CD4-positive, alpha-beta T cell (primary cell): ENCODE results near the gene YARS1. TPM values are rescaled to one million over a fixed set of nuclear protein-coding genes. Genes with fewer than 3 reads are reported as not detected.
A peak's percentile ranks its signal among the peaks of the same experiment; 100 is the strongest.

ENCODE experiments used
- ATAC-seq: fragments of 200-7000 bp; cut with Tn5 transposase; one replicate; pipeline ENCODE4 v1.10.0; 2022; ENCODE audit warnings: mild to moderate bottlenecking; ENCODE audit not compliant: poor library complexity
- CTCF ChIA-PET: fragments of 350-600 bp; sonication (Branson Sonifier 250); formaldehyde crosslinking; loops from one replicate; lab custom pipeline; 2021; ENCODE audit warnings: antibody characterized with exemption, inconsistent platforms; lab: Charles Lee
- POLR2A ChIA-PET: fragments of 350-600 bp; sonication (Branson Sonifier 250); formaldehyde crosslinking; loops from one replicate; lab custom pipeline; 2021; ENCODE audit warnings: antibody characterized with exemption, inconsistent platforms; lab: Charles Lee
- DNase-seq, 14 experiments: peaks; one replicate each; pipeline ENCODE4 v3.0.0-alpha.2; 2013 to 2020; ENCODE audit warnings: mixed read lengths in 2 of 14
- H3K27ac ChIP-seq, 2 donors: one replicate each; pipeline versions ENCODE4 v1.5.1 to v1.7.0; 2013; ENCODE audit warnings: low read length in 2 of 2, low read depth in 1 of 2, mild to moderate bottlenecking in 1 of 2
- H3K27me3 ChIP-seq, 2 experiments: 1 replicate in 1 of 2; 2 replicates in 1 of 2; pipeline versions ENCODE4 v1.6.1 to v1.7.0; 2013; ENCODE audit warnings: low read length in 2 of 2, control low read depth in 1 of 2, mild to moderate bottlenecking in 1 of 2, moderate library complexity in 1 of 2; ENCODE audit not compliant: insufficient read depth in 2 of 2, control insufficient read depth in 1 of 2
- H3K36me3 ChIP-seq: one replicate; pipeline ENCODE4 v1.6.1; 2013; ENCODE audit warnings: low read length, control low read depth; ENCODE audit not compliant: insufficient read depth
- H3K4me1 ChIP-seq: one replicate; pipeline ENCODE4 v1.6.1; 2013; ENCODE audit warnings: low read length, control low read depth; ENCODE audit not compliant: insufficient read depth
- H3K4me3 ChIP-seq: one replicate; pipeline ENCODE4 v1.5.1; 2013; ENCODE audit warnings: mild to moderate bottlenecking, low read length, moderate library complexity
- H3K9me3 ChIP-seq, 2 experiments: 1 replicate in 1 of 2; 2 replicates in 1 of 2; pipeline versions ENCODE4 v1.6.1 to v1.7.0; 2013; ENCODE audit warnings: low read length in 2 of 2, mild to moderate bottlenecking in 2 of 2, control low read depth in 1 of 2, moderate library complexity in 1 of 2; ENCODE audit not compliant: control insufficient read depth in 1 of 2, insufficient read depth in 1 of 2
- H3K27ac Mint-ChIP-seq: one replicate; pipeline ENCODE4 v1.8.0; 2020; ENCODE audit warnings: mixed read lengths
- H3K27me3 Mint-ChIP-seq: one replicate; pipeline ENCODE4 v1.8.0; 2021; ENCODE audit warnings: mixed read lengths
- H3K36me3 Mint-ChIP-seq: one replicate; pipeline ENCODE4 v1.8.0; 2021; ENCODE audit warnings: low read depth, mixed read lengths
- H3K4me1 Mint-ChIP-seq: one replicate; pipeline ENCODE4 v1.8.0; 2021; ENCODE audit warnings: low read depth, mixed read lengths
- H3K4me3 Mint-ChIP-seq: one replicate; pipeline ENCODE4 v1.8.0; 2020; ENCODE audit warnings: mild to moderate bottlenecking, mixed read lengths
- H3K9me3 Mint-ChIP-seq: one replicate; pipeline ENCODE4 v1.8.0; 2020; ENCODE audit warnings: mixed read lengths
- intact Hi-C, 2 experiments: fragments of 100-400 bp; cut with DNase I in 1 of 2; cut with micrococcal nuclease in 1 of 2; formaldehyde crosslinking; loops; one replicate each; pipeline versions ENCODE4 v1.15.1 to v1.9.0; 2023 to 2025; cut with DNase I, micrococcal nuclease
- total RNA-seq, 174 experiments: library from RNA in 2 of 174; stranded (reverse) in 2 of 174; gene quantifications; one replicate each; pipeline ENCODE4 v1.2.3 and lab custom pipeline; 2021 to 2026
- TF ChIP-seq, protein P1 (sequence below): fragments of 200-600 bp; IDR thresholded peaks from one replicate; pipeline ENCODE4 v1.8.0; 2022; ENCODE audit warnings: antibody characterized with exemption, mild to moderate bottlenecking

Gene YARS1
- total RNA-seq, 2 experiments from 2014 or later, result 67.6 to 73.2 TPM

DNA sequence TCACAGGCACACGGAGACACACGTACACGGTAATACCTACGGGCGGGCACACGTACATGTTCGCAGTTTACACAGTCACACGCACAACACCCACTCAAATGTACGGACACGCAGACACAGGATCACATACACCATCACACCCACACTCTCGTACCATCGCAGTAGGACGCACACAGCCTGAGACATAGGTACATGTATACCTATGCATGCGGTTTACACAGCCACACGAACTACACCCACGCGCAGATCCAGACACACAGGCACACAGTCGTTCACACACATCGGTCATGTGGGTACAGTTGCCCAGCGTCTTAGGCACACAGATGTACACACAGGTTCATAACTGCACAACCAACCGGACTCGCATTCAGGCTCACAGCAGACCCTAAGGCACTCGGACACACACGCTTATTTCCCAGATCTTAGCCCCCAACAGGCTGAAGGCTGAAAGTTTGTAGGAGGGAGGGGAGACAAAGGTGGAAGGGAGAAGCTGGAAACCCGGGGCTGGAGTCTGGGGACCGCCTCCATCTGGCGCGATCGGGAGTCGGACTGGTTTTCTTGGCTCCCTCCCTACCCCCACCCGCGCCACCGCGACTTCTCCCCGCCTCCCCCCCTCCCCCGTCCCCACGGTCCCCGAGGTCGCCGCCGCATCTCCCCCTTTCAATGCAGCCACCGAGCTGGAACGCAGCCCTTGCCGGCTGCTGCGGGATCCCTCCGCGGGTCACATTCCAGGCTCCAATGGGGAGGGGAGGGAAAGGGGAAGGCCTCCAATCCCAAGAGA, 62.7 kb downstream of the YARS1 start:
- Mint-ChIP-seq H3K27me3 (no peaks in the 10 kb centered on the region), H3K4me3 (peak overlapping the region; percentile 88), H3K4me1 (peaks cover 30% of the 10 kb centered on the region), H3K9me3 (no peaks in the 10 kb centered on the region), H3K27ac (peak overlapping the region; percentile 68), H3K36me3 (no peaks in the 10 kb centered on the region)
- DNase-seq, result peak in 10 of 14 experiments; percentile 7 to 82 (median 34)
- Histone ChIP-seq H3K27ac (no peak overlapping the region), H3K4me1 (peaks cover 21% of the 10 kb centered on the region), H3K9me3 (no peaks in the 10 kb centered on the region), H3K36me3 (no peaks in the 10 kb centered on the region), H3K4me3 (peak overlapping the region; percentile 50), H3K27me3 (no peaks in the 10 kb centered on the region)
- CTCF ChIA-PET, result interaction anchor here (1.0 to 1.6 kb wide), 3 partner anchors 8 to 42 kb away, joined by 3 to 9 read pairs (median 3); no protein-coding TSS in a partner anchor
- POLR2A ChIA-PET, result interaction anchor here (0.9 to 1.0 kb wide), 2 partner anchors 20 to 104 kb away, joined by 3 read pairs; partner anchors contain the start of gene RBBP4
- ATAC-seq, result peak; percentile 84
- TF ChIP-seq, protein P1, sequence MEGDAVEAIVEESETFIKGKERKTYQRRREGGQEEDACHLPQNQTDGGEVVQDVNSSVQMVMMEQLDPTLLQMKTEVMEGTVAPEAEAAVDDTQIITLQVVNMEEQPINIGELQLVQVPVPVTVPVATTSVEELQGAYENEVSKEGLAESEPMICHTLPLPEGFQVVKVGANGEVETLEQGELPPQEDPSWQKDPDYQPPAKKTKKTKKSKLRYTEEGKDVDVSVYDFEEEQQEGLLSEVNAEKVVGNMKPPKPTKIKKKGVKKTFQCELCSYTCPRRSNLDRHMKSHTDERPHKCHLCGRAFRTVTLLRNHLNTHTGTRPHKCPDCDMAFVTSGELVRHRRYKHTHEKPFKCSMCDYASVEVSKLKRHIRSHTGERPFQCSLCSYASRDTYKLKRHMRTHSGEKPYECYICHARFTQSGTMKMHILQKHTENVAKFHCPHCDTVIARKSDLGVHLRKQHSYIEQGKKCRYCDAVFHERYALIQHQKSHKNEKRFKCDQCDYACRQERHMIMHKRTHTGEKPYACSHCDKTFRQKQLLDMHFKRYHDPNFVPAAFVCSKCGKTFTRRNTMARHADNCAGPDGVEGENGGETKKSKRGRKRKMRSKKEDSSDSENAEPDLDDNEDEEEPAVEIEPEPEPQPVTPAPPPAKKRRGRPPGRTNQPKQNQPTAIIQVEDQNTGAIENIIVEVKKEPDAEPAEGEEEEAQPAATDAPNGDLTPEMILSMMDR, result no peak
- intact Hi-C loops, result loop anchor here (1.0 to 2.0 kb wide), 2 partner anchors 62 to 63 kb away; partner anchors contain the start of genes S100PBP (in 2 of the 2) and YARS1 (in 2 of the 2)

DNA sequence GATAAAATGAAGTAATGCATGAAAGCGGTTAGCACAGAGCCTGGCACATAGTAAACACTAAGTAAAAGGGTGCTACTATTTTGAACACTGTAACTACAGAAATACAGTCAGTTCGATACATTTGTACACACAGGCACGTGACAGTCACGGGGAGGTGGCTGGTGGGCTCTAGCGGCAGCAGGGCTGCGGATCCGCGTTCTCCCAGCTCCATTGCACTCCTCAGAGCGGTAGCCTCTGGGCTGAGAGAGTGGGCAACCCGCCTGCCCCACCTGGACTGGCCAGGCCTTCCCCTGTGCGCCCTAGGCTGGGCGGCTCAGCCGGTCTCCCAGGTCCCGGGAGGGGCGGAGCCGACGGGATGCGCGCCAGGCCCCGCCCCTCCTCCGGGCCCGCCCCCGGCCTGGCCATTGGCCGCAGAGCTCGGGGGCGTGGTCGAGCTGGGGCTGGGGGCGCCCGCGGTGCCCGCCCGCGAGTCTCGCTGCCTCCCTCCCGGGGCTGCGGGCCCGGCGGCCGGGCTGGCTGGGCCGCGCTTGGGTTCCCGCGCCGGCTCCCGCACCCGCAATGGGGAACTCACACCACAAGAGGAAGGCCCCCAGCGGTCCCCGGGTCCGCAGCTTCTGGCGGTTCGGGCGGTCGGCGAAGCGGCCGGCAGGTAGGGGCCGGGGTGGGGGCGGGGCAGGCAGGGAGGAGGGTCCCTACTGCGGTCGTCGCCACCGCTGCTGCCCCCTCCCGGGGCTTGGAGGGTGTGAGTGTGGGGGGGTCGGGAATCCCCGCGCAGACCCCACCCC, 63.4 kb downstream of the YARS1 start:
- peaks cover 16% of the 10 kb centered on the region for H3K4me1 ChIP-seq
- ATAC-seq (peak; percentile 71), DNase-seq (peak; percentile 37 to 89 (median 64))
- Mint-ChIP-seq H3K4me1 (peaks cover 27% of the 10 kb centered on the region), H3K4me3 (peak overlapping the region; percentile 88), H3K27ac (peak overlapping the region; percentile 68), H3K9me3 (no peaks in the 10 kb centered on the region), H3K36me3 (no peaks in the 10 kb centered on the region), H3K27me3 (no peaks in the 10 kb centered on the region)
- intact Hi-C loops, result loop anchor here (1.0 to 2.0 kb wide), 2 partner anchors 63 to 64 kb away; partner anchors contain the start of genes S100PBP (in 2 of the 2) and YARS1 (in 2 of the 2)
- H3K36me3 ChIP-seq, result no peaks in the 10 kb centered on the region
- H3K9me3 ChIP-seq, result no peaks in the 10 kb centered on the region
- no peak overlapping the region for H3K27ac ChIP-seq
- ChIA-PET CTCF (interaction anchor here (1.0 to 1.6 kb wide), 3 partner anchors 9 to 42 kb away, joined by 3 to 9 read pairs (median 3); no protein-coding TSS in a partner anchor), POLR2A (interaction anchor here (0.9 to 1.0 kb wide), 2 partner anchors 21 to 103 kb away, joined by 3 read pairs; partner anchors contain the start of gene RBBP4)
- TF ChIP-seq, protein P1, result no peak
- peak overlapping the region; percentile 50 for H3K4me3 ChIP-seq
- H3K27me3 ChIP-seq, result no peaks in the 10 kb centered on the region

DNA sequence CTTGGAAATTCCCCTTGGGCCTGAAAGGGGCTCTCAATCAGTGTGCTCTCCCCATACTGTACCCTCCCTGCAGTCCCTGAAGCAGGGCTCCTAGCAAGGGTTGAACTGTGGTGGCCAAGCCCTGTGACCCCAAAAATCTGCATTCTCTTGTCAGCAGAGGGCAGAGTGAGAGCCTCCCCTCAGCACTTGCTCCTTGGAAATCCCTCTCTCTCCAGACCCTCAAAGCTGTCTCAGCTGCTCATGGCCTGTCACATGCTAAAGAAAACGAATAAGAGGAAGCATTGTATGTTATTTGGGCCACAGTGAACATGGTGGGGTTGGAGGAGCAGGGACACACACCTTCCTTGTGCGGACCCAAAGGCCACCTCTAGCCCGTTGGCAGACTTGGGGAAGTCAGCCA, 67.4 kb downstream of the YARS1 start:
- no peaks in the 10 kb centered on the region for H3K36me3 ChIP-seq
- H3K4me3 Mint-ChIP-seq, result no peak overlapping the region
- peaks cover 15% of the 10 kb centered on the region for H3K4me1 Mint-ChIP-seq
- TF ChIP-seq, protein P1, result no peak
- H3K4me3 ChIP-seq, result no peak overlapping the region
- no peak overlapping the region for H3K27ac Mint-ChIP-seq
- intact Hi-C loops, result no loop called here
- DNase-seq (no peak), ATAC-seq (no peak)
- ChIA-PET POLR2A (no interaction called here), CTCF (no interaction called here)
- no peaks in the 10 kb centered on the region for H3K27me3 Mint-ChIP-seq
- no peaks in the 10 kb centered on the region for H3K27me3 ChIP-seq
- H3K27ac ChIP-seq, result no peak overlapping the region
- H3K36me3 Mint-ChIP-seq, result no peaks in the 10 kb centered on the region
- no peaks in the 10 kb centered on the region for H3K9me3 Mint-ChIP-seq
- peaks cover 15% of the 10 kb centered on the region for H3K4me1 ChIP-seq
- no peaks in the 10 kb centered on the region for H3K9me3 ChIP-seq
